GM12864 (cell line): ENCODE measurements around the gene TPK1.

ENCODE experiments used
- DNase-seq: peaks from one replicate; pipeline ENCODE4 v3.0.0-alpha.2; 2011; ENCODE audit warnings: low read depth
- H3K4me3 ChIP-seq: 2 replicates; pipeline ENCODE4 v1.5.1; 2011; ENCODE audit warnings: mild to moderate bottlenecking, low read depth, low read length, control low read depth
- CTCF ChIP-seq: IDR thresholded peaks from 2 replicates; pipeline ENCODE4 v1.5.1; 2011; ENCODE audit warnings: low read depth, mild to moderate bottlenecking, moderate library complexity, low read length, control low read depth, inconsistent platforms; ENCODE audit errors: missing control alignments

Gene TPK1

GRCh38 chr7:144529269-144529926 lies 306.5 kb downstream of the TPK1 start:
- TF ChIP-seq CTCF: no peak
- DNase-seq: no peak
- no peak overlapping the region for H3K4me3 ChIP-seq

DNA sequence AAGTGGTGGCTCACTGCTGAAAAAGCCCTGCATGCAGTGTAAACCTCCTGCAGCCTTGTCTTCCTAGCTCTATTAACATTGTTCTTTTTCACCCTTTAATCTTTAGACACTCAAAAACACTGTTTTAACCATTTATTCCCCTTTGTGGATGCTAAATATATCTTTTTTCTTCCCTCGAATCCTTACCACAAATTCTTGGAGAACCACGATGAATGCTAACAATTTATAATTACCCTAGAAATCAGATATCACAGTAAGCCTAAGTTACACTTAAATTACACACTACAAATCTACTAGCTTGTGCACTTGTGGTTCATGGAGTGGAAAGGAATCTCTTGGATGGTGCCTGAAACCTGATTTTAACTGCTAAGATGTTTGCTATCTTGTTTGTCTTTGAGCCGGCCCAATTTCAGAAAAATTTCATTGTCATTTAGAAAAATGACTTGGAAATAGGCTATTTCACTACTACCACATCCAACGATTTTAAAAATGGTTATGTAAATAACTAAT lies 307.3 kb downstream of the TPK1 start:
- no peak for DNase-seq
- no peak for TF ChIP-seq CTCF
- no peak overlapping the region for H3K4me3 ChIP-seq

DNA sequence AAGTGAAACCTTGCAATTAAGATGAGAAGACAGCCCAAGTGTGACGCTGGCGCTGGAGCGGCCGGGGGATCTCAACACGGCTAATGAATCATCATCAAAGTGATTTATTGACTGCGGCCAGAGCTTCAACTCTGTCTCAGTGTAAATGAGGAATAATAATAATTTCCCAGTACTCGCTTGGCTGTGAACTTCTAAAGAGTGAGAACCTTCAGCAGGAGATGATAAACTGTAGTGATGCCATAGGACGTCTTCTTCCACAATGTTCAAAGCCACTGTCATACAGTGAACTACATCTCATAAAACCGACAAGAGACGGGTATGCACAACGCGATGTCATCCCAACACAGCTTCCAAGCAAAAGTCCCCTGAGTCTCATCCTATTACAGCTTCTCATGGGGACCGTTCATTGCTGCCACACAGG lies 308.8 kb downstream of the TPK1 start:
- no peak for DNase-seq
- H3K4me3 ChIP-seq: no peak overlapping the region
- no peak for TF ChIP-seq CTCF

GRCh38 chr7:144525956-144526355 lies 309.9 kb downstream of the TPK1 start:
- no peak for TF ChIP-seq CTCF
- no peak overlapping the region for H3K4me3 ChIP-seq

GRCh38 chr7:144524271-144524670 lies 311.6 kb downstream of the TPK1 start:
- no peak overlapping the region for H3K4me3 ChIP-seq
- TF ChIP-seq CTCF: no peak
- no peak for DNase-seq

More at GRCh38 chr7:144525956-144526355, 309.9 kb downstream of the TPK1 start:
- DNase-seq: no peak

DNA sequence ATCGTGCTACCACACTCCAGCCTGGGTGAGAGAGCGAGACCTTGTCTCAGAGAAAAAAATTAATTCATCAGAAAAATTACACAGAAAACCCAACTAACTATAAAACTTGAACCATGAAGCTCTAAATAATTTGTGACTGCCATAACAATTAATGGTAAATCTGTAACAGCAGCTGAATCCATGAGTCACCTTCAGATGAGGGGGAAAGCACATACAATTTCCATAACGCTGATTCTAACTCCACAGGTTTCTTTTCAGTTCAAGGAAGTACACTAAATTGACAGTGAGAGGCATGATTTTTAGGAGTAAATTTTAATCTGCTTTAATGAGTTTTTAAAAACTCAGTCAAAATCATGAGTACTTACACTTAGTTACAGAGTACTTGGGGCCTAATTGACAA lies 312.2 kb downstream of the TPK1 start:
- DNase-seq: no peak
- H3K4me3 ChIP-seq: no peak overlapping the region
- no peak for TF ChIP-seq CTCF

DNA sequence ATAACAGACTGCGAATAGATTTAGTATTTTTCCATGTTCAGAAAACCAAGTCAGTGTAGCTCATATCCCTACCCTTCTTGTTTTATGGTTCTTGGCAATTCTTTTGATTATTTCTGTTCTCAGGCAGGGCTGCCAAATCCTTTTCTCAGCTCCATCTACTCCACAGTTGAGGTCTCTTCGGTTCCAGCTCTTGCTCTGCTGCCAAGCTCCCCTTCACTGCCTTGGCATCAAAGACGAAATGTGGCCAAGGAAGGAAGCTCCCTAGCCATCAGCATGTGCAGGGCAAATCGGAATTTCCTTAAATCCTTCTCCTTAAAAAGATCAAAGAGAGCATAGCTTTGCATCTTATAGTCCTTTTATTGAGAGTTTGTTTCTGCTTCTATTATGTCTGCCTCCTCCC lies 315.9 kb downstream of the TPK1 start:
- H3K4me3 ChIP-seq: no peak overlapping the region
- no peak for TF ChIP-seq CTCF
- no peak for DNase-seq
